ENCODE measurements around the gene PRDX1. TPM values are rescaled to one million over a fixed set of nuclear protein-coding genes. Genes with fewer than 3 reads are reported as not detected.

PRDX1 gene
- total and polyA plus RNA-seq, 9 donors = 127 to 461 (median 272) TPM

GRCh38 chr1:45544530-45544929 lies 22.8 kb upstream of the PRDX1 start:
- TF ChIP-seq POLR2A (IDR thresholded peaks at IDR 0.05) = no peak
- no peak for TF ChIP-seq EP300 (IDR thresholded peaks at IDR 0.05)
- no peak for TF ChIP-seq CTCF (IDR thresholded peaks at IDR 0.05)
- no peak for DNase-seq
- intact Hi-C loops (cut with DNase I) = no loop called here
- WGBS, 3 donors = 69 to 84% (median 77%) methylated on average over 4 of the region's 4 CpGs
- no peaks in the 10 kb centered on the region for H3K9me3 ChIP-seq
- H3K36me3 ChIP-seq = no peaks in the 10 kb centered on the region
- H3K27me3 ChIP-seq = no peaks in the 10 kb centered on the region
- H3K4me3 ChIP-seq = no peak overlapping the region
- H3K4me1 ChIP-seq (ENCODE audit: insufficient read depth) = no peaks in the 10 kb centered on the region
- H3K27ac ChIP-seq = no peak overlapping the region

- Histone ChIP-seq H3K4me3 (no peak overlapping the region), H3K27ac (no peak overlapping the region), H3K36me3 (no peaks in the 10 kb centered on the region), H3K4me1 (ENCODE audit: insufficient read depth) (no peaks in the 10 kb centered on the region), H3K27me3 (no peaks in the 10 kb centered on the region), H3K9me3 (no peaks in the 10 kb centered on the region)
- intact Hi-C loops (cut with DNase I) = no loop called here
- 55 to 62% (median 59%) methylated on average over 8 of the region's 8 CpGs for WGBS, 3 donors
- DNase-seq = peak in 1 of 5 donors; percentile 23
- no peak for TF ChIP-seq CTCF (IDR thresholded peaks at IDR 0.05)
Measured at GRCh38 chr1:45543581-45544417, 22.1 kb upstream of the PRDX1 start.

GRCh38 chr1:45542591-45542990 lies 20.9 kb upstream of the PRDX1 start:
- whole genome bisulfite sequencing, 3 donors = 30 to 62% (median 52%) methylated on average over 4 of the region's 4 CpGs
- H3K4me1 ChIP-seq (ENCODE audit: insufficient read depth) = no peaks in the 10 kb centered on the region
- no peaks in the 10 kb centered on the region for H3K27me3 ChIP-seq
- no peak overlapping the region for H3K4me3 ChIP-seq
- no peak overlapping the region for H3K27ac ChIP-seq
- TF ChIP-seq POLR2A (IDR thresholded peaks at IDR 0.05) = no peak
- TF ChIP-seq CTCF (IDR thresholded peaks at IDR 0.05) = no peak
- no peaks in the 10 kb centered on the region for H3K36me3 ChIP-seq
- H3K9me3 ChIP-seq = no peaks in the 10 kb centered on the region
- intact Hi-C loops (cut with DNase I) = no loop called here
- DNase-seq = no peak

- no peak overlapping the region for H3K4me3 ChIP-seq
- H3K9me3 ChIP-seq = no peaks in the 10 kb centered on the region
- H3K4me1 ChIP-seq (ENCODE audit: insufficient read depth) = no peaks in the 10 kb centered on the region
- 89 to 93% (median 90%) methylated on average over 1 of the region's 1 CpG for WGBS, 3 donors
- H3K27ac ChIP-seq = no peak overlapping the region
- no peak for TF ChIP-seq POLR2A (IDR thresholded peaks at IDR 0.05)
- no peak for TF ChIP-seq EP300 (IDR thresholded peaks at IDR 0.05)
- no peak for TF ChIP-seq CTCF (IDR thresholded peaks at IDR 0.05)
- intact Hi-C loops (cut with DNase I) = no loop called here
- no peak for DNase-seq
- H3K27me3 ChIP-seq = no peaks in the 10 kb centered on the region
- no peaks in the 10 kb centered on the region for H3K36me3 ChIP-seq
Measured at GRCh38 chr1:45541193-45541592, 19.5 kb upstream of the PRDX1 start.
